K562 (cell line): ENCODE measurements around the gene UBN2. TPM values are rescaled to one million over a fixed set of nuclear protein-coding genes. Genes with fewer than 3 reads are reported as not detected.

ENCODE experiments used
- CREB1 ChIP-seq, 2 experiments: sonication (generic) in 1 of 2; formaldehyde crosslinking in 1 of 2; IDR thresholded peaks; 2 replicates each; pipeline versions ENCODE4 v1.6.1 to v1.8.0; 2012 to 2022; ENCODE audit warnings: inconsistent platforms in 1 of 2, mild to moderate bottlenecking in 1 of 2, missing genetic modification reagents in 1 of 2, moderate library complexity in 1 of 2
- E2F1 ChIP-seq: sonication (generic); formaldehyde crosslinking; IDR thresholded peaks from 2 replicates; pipeline ENCODE4 v1.8.1; 2023; ENCODE audit warnings: mild to moderate bottlenecking, missing genetic modification reagents, moderate library complexity
- E2F5 ChIP-seq: sonication (generic); formaldehyde crosslinking; IDR thresholded peaks from 2 replicates; pipeline ENCODE4 v1.8.0; 2022; ENCODE audit warnings: mild to moderate bottlenecking, missing genetic modification reagents
- HES1 ChIP-seq: fragments of 450-650 bp; IDR thresholded peaks from 2 replicates; pipeline ENCODE4 v1.6.1; 2016; ENCODE audit warnings: low read depth, mild to moderate bottlenecking, moderate library complexity
- KDM1A ChIP-seq, 2 experiments: fragments of 450-650 bp; IDR thresholded peaks; 2 replicates each; pipeline ENCODE4 v1.6.1; 2016; ENCODE audit warnings: mild to moderate bottlenecking in 2 of 2
- MLLT1 ChIP-seq, 2 experiments: fragments of 450-650 bp; IDR thresholded peaks; 2 replicates each; pipeline ENCODE4 v1.6.1; 2016
- NCOA6 ChIP-seq: fragments of 450-650 bp; IDR thresholded peaks from 2 replicates; pipeline ENCODE4 v1.6.1; 2017; ENCODE audit warnings: mild to moderate bottlenecking
- RBM34 ChIP-seq: fragments of 200-400 bp; formaldehyde crosslinking; IDR thresholded peaks from 2 replicates; pipeline ENCODE4 v1.6.1; 2018; ENCODE audit warnings: low read length, borderline replicate concordance; ENCODE audit not compliant: insufficient read depth
- SREBF2 ChIP-seq: sonication (generic); formaldehyde crosslinking; IDR thresholded peaks from 2 replicates; pipeline ENCODE4 v1.4.0; 2020; ENCODE audit warnings: mild to moderate bottlenecking, missing genetic modification reagents
- TCF15 ChIP-seq: fragments of 250-450 bp; sonication (Bioruptor Pico); IDR thresholded peaks from 2 replicates; pipeline ENCODE4 v1.8.0; 2022; ENCODE audit warnings: moderate library complexity, mild to moderate bottlenecking, inconsistent platforms
- TEAD4 ChIP-seq, 2 experiments: sonication (generic) in 1 of 2; formaldehyde crosslinking in 1 of 2; IDR thresholded peaks; 2 replicates each; pipeline versions ENCODE4 v1.6.1 to v1.8.0; 2012 to 2022; ENCODE audit warnings: borderline replicate concordance in 1 of 2, inconsistent platforms in 1 of 2, low read length in 1 of 2, mild to moderate bottlenecking in 1 of 2, missing genetic modification reagents in 1 of 2
- ZHX1 ChIP-seq: fragments of 150-350 bp; conservative IDR thresholded peaks from 2 replicates; pipeline ENCODE4 v1.6.1; 2014; ENCODE audit warnings: low read length
- ZNF232 ChIP-seq: sonication (generic); formaldehyde crosslinking; IDR thresholded peaks from 2 replicates; pipeline ENCODE4 v1.8.0; 2022; ENCODE audit warnings: mild to moderate bottlenecking, missing genetic modification reagents
- ZNF511 ChIP-seq: sonication (generic); formaldehyde crosslinking; IDR thresholded peaks from 2 replicates; pipeline ENCODE4 v1.8.0; 2022; ENCODE audit warnings: mild to moderate bottlenecking, missing genetic modification reagents
- ZNF518B ChIP-seq: fragments of 250-450 bp; sonication (Bioruptor Pico); IDR thresholded peaks from 2 replicates; pipeline ENCODE4 v1.5.0; 2021; ENCODE audit warnings: mild to moderate bottlenecking, moderate library complexity
- ZSCAN29 ChIP-seq: fragments of 450-650 bp; IDR thresholded peaks from 2 replicates; pipeline ENCODE4 v1.6.1; 2017
- polyA plus RNA-seq, 8 experiments: library from polyadenylated mRNA; depleted of rRNA in 4 of 8; stranded (reverse) in 5 of 8; unstranded in 3 of 8; fragments of >200 nt; fragmentation: Nextera tagmentation in 2 of 8; fragmentation: Illumina TruSeq in 1 of 8; extraction: Ambion mirVana in 2 of 8; extraction: Trizol in 1 of 8; gene quantifications; 2 replicates each; pipeline versions ENCODE4 v1.2.1 to v1.2.3, GENCODE V29; 2011 to 2014; ENCODE audit warnings: inconsistent platforms in 1 of 8, missing spikeins in 1 of 8
- total RNA-seq, 7 experiments: library from RNA; depleted of rRNA in 6 of 7; stranded (reverse); fragments of >200 nt in 6 of 7; fragmentation: Illumina TruSeq in 2 of 7; extraction: Trizol in 2 of 7; gene quantifications; 2 replicates each; pipeline versions ENCODE4 v1.2.1 to v1.2.3, GENCODE V29; 2011 to 2021; ENCODE audit warnings: low replicate concordance in 1 of 7

Gene UBN2
- total and polyA plus RNA-seq, 9 of the 15 experiments (the other 6 are each of a cell fraction or from before 2014, with no cell fraction given): 1.2 to 19.5 (median 9.9) TPM

GRCh38 chr7:139339698-139340036, 108.6 kb downstream of the UBN2 start (continued):
- TF ChIP-seq ZNF511 (CRISPR knock-in tag): no peak
- TF ChIP-seq HES1: 0 out of 2 replicates have a peak, but pooled peaks have one; percentile 38
- TF ChIP-seq E2F1 (CRISPR knock-in tag): no peak
- peak in 1 of 2 experiments; percentile 98; a peak in 2 of 4 replicates for TF ChIP-seq MLLT1 (IDR thresholded peaks at IDR 0.05)
- TF ChIP-seq CREB1 (IDR thresholded peaks at IDR 0.05): no peak
- TF ChIP-seq CREB1 (CRISPR knock-in tag; IDR thresholded peaks at IDR 0.05): no peak
- no peak for TF ChIP-seq ZHX1
- no peak; the same call in 1 of the 2 replicates for TF ChIP-seq ZNF232 (CRISPR knock-in tag)
- TF ChIP-seq E2F5 (CRISPR knock-in tag): no peak
- TF ChIP-seq SREBF2 (CRISPR knock-in tag): no peak
- no peak for TF ChIP-seq ZNF518B (CRISPR knock-in tag)
- TF ChIP-seq NCOA6: no peak
- no peak for TF ChIP-seq KDM1A (IDR thresholded peaks at IDR 0.05)
- no peak for TF ChIP-seq TEAD4 (IDR thresholded peaks at IDR 0.05; ENCODE audit: low read length)
- 0 out of 2 replicates have a peak, but pooled peaks have one; percentile 84 for TF ChIP-seq TEAD4 (CRISPR knock-in tag; IDR thresholded peaks at IDR 0.05; ENCODE audit: borderline replicate concordance)
- TF ChIP-seq RBM34: no peak
- no peak for TF ChIP-seq TCF15 (CRISPR knock-in tag)
- TF ChIP-seq ZSCAN29: no peak
